Measurements from ENCODE around the gene EVA1A.
A peak's percentile ranks its signal among the peaks of the same experiment; 100 is the strongest.
"Not testable (repeated sequence)": the region's sequence is repeated elsewhere in the genome, so short reads cannot be mapped to it uniquely, and the experiment has no call there.

Gene EVA1A

DNA sequence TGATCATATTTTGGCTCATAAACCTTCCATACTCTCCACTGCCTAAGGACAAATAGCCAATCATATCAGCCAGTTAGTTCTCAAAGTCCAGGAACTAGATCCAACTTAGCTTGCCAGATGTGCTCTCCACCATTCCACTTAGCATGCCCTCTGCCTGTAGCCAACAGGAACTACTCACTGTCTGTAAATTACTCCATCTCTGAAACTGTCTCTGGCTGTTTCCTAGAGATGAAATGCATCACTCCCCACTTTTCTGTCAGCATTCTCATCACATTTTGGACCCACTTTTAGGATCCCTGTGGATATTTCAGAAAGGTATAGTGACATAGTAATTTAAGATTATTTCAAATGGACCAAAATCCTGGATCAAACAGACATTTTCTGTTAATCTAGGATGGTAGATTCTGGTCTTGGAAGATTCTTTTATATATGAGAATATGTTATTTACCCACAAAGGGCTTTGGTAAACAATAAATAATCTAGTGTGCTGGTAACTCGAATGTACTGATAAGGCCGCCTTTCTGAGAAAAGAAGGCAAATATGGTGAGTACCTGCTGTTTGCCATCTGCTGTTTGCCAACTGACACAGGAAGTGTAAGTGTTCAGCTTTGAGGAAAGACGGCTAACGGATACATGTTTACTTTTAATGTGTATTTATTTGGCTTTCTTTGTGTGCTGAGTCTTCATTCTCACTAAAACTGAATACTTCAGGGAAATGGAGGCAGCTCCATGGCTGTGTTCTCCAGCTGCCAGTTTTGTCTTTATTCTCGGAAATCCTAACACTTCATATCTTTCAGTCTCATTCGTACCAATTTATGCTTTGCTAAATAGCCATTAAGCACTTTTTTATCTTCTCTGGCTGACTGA lies 79.5 kb downstream of the EVA1A start:
- FAIRE-seq, result no peak

DNA sequence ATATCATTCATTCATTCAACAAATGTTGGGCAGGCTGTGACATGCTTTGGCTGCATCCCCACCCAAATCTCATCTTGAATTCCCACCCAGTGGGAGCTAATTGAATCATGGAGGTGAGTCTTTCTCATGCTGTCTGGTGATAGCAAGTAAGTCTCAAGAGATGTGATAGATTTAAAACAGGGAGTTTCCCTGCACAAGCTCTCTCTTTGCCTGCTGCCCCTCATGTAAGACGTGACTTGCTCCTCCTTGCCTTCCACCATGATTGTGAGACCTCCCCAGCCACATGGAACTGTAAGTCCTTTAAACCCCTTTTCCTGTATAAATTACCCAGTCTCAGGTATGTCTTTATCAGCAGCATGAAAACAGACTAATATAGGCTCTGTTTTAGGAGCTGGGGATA lies 83.0 kb downstream of the EVA1A start:
- FAIRE-seq, result not testable (repeated sequence)

DNA sequence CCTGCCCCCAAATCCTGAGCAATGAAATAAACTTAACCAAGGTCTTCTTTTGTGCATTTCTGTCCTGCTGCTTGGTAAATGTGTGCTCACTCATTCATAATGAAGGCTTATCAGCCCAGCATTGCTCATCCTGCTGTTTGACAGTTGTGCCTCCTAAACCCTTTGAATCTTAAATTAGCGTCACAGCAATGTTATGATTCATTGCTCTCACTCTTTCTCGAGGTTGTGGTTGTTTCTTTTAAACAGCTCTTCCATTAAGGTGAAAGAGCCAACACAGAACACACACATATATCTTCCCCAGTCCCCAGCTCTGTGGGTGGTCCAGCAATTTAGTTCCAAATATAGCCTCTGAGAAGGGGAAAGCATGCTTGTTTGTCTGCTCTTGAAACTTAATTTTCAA lies 84.0 kb downstream of the EVA1A start:
- no peak for FAIRE-seq

DNA sequence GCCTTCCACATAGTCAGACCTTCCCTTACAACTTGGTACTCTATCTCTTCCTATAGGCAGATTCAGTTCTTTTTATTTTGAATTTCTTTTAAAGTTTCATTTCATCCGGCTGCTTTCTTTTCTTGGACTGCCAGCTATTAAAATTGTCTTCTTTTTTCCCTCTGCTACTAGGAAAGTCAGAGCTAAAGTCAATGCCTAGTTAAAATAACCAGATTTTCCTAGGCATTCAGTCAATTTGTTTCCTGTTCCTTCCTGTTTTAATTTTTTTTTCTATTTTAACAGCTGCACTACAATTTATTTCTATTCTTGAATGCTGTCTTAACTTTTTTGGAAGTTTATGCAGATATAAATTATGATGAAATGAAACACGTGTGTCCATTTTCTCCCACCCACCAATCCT lies 84.8 kb downstream of the EVA1A start:
- FAIRE-seq, result no peak

DNA sequence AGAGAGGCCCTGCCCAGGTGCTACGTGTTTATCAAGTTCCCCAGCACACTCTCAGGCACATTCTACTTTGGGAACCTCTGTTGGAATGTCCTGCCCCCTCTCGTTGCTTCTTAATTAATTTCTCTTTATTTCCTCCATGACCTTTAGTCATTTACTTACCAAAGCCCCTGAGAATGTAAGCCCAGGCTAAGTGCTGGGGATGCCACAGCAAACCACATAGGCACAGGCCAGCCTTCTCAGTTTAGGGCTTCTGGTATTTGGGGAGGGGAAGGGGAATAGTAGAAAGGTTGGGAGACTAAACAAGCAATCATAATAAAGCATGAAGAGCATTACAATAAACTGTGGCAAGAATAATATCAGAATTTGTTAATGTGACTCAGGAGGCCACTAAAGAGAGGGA lies 85.7 kb downstream of the EVA1A start:
- FAIRE-seq, result no peak

DNA sequence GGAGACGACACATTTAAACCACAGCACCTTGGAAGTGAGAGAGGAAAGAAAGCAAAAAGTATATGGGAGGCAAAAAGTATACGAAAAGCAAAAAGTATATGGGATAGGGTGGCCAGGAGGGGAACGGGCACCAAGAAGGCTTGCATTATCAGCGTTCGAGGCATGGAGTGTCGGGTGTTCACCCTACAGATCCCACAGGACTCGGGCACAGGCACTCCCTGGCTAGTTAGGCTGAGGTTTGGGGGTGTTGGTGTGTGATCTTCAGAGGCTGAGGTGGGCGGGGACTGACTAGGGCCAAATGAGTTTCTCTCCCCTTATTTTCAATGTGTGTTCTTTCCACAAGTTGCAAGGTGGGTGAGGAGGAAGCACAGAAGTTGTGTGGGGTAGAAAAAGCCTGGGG lies 86.6 kb downstream of the EVA1A start:
- no peak for FAIRE-seq

DNA sequence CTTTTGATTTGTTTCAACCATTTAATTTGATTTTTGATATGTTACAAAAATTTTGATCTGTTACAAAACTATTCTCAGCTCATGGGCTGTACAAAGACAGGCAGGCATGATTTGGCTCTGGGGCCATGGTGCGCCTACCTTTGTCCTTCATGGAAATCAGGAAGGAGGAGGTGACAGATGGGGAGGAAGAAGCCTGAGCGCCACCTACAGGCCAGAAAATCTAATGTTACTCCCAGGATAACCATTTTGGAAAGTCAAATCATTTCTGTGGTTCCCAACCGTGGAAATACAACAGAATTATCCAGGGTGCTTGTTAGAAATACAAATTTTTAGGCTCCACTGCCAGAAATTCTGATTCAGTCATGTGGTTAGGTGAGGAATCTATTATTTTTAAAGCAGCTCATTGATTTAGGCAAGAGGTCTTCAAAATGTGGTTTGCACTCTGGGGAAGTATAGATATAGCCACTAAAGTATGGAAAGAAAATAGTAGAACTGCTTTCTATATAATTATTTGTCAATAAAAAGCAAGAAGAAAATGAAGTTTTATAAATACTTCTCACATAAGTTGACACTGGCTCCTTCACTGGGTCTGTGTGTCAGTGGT lies 93.9 kb downstream of the EVA1A start:
- peak; percentile 66 for FAIRE-seq

DNA sequence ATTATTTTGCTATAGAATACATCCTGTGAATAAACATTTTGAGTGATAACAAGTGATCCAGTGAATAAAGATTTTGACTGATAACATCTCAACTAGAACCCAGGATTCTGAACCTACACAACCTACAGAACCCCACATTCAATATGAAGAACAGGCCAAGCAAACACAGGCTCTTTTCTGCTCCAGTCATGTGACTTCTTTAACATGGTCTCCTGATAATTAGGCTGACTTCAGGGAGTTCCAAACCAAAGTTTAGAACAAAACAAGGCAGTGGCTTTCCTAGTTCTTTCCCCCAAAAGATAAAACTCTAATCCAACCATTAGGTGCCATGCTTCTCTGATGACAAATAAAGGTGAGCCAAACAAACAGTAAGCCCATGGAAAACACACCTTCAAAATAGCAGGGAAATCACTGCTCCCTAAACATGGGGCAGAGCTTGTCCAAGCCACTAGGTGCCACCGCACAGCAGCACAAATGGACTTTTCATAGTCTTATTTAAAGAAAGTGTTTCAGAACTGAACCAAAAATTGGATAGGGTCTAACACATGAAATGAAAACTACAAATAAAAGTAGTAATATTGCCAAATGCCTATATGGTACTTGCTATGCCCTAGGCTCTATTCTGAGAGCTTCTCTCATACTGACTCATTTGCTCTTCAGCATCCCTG lies 95.3 kb downstream of the EVA1A start:
- peak; percentile 91 for FAIRE-seq

DNA sequence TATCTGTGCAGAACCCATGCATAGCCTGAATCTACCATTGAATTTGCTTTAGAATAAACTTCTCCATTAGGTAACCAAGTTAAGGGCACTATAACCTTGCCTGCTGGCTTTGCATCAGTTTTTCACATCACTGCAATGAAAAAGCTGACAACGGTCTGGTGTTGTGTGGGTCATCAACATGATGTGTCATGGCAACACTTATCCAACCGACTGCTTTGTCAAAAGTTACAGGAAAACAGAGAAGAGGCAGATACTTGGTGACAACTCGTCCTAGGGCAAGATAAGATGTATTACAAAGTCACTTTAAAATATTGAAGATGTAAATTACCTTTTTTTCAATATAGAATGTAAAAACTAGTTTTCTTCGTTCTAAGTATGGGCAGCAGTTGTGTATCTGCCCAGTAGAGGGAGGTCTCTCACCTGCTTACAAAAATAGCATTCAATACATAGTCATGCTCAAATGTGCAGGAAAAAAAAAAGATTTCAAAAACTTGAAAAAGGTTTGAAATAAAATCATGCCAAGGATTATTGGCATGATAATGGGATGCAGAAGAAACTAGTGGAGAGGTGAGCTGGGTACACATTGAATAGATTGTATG lies 96.3 kb downstream of the EVA1A start:
- FAIRE-seq, result peak; percentile 95

DNA sequence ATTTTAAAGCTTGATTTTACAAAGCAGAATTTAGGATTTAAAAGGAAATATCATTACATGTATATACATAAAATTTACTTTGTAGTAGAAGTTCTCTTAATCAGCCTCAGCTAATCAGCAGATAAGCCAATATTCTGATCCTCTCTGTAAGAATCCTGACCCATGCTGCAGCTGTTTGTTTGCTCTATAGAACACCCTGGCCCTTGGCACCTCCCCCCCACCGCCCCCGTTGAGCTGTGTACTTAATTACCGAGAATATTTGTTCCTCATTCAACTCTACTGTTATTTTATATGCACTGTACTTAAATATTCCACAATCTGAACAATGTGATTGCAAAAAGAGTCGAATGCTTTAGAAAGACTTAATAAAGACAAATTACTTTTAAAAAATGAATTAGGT lies 98.0 kb downstream of the EVA1A start:
- no peak for FAIRE-seq

DNA sequence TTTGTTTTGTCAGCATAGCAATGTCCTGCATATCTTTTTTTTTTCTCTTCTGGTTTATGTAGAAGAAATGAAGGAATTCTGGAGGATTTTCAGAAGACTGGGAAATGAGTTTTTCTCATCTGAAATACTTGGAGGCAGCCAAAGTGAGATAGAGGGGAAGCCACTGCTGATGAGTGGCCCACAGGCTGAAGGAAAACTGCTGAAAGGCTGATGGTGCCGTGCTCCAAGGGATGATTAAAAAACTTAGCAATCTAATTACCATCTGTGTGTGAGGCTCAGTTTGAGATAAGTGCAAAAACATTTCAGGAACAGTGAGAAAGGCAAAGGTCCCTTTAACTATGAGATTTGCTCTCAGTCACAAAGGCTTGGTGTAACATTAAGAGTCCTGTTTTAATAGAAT lies 98.5 kb downstream of the EVA1A start:
- FAIRE-seq, result no peak

DNA sequence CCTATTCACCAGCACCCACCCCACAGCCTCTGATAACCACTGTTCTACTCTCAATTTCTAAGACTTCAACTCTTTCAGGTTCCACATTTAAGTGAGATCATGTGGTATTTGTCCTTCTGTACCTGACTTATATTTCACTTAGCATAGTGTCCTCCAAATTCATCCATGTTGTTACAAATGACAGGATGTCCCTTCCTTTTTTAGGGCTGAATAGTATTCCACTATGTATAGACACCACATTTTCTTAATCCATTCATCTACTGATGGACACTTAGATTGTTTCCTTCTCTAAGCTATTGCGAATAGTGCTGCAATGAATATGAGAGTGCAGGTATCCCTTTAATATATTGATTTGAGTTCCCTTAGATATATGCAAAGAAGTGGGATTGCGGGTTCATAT lies 100.1 kb downstream of the EVA1A start:
- no peak for FAIRE-seq

DNA sequence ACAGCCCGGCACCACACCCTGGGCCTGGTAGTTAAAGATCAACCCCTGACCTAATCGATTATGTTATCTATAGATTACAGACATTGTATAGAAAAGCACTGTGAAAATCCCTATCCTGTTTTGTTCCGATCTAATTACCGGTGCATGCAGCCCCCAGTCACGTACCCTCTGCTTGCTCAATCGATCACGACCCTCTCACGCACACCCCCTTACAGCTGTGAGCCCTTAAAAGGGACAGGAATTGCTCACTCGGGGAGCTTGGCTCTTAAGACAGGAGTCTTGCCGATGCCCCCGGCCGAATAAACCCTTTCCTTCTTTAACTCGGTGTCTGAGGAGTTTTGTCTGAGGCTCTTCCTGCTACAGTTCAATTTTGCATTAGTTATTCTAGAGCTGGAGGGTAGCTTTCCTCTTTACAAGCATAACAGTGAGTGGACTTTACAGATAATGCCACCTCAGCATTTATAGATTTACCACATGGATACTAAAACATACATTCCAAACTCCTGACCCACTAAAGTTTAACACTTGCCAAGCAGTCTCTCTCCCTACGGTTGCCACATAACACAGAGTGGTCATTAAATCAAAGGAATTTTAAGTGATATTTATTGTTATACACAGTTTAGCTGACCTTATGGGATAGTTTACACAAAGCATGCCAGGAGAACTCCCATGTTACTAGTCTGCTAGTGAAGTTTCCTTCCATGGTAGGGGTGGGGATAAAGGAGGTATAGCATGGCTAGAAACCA lies 101.0 kb downstream of the EVA1A start:
- FAIRE-seq, result no peak

DNA sequence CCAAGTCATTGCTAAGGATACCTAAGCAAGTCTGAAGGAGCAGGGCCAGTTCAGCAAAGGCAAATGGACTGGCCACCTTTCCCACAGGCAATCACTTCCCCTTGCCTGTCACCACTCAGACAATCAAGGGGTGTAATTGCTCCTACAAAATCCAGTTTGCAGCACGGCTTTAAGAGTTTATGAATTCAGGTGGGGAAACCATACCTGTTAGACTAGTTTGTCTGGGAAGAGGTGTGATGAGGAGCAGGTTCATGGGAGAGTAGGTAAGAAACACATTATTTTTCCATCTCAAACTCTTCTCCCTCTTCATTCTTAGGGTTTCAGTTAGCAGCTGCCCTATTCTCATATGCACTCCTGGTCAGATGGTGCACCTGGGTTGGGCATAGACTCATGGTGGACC lies 102.5 kb downstream of the EVA1A start:
- no peak for FAIRE-seq

DNA sequence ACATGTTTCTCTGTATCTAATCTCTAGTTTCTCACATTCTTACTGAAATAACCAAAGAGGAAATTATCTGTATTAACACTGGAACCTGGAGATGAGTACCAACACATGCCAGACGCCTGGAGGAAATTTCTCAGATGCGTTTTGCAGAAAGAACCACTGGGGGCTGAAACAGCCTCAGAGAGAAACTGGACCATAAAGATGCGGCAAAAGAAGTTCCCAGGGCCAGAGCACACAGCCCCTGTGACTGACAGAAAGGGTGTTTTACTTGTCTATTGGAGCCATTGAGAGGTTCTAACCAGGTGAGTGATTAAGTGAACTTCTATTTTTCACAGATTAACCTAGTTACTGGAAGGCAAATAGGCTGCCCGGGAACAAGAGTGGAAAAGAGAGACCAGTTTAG lies 103.9 kb downstream of the EVA1A start:
- no peak for FAIRE-seq

DNA sequence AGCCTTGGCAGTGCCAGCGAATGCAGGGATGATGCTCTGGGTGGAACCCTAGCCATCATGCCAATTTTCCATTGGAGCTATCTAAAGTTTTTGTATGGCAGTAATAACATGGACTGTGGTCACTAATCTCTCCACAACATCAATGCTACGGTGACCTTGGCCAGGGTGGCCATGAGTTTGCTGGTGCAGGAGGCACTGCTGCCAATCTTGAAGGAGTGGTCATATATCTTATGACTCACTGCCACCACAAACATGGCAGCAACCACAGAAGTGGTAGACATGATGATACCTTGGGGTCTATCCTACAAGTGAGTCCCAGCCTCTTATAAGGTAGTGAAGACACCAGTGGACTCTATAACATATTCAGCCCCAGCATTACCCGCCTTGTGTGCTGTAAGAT lies 104.6 kb downstream of the EVA1A start:
- FAIRE-seq, result no peak

DNA sequence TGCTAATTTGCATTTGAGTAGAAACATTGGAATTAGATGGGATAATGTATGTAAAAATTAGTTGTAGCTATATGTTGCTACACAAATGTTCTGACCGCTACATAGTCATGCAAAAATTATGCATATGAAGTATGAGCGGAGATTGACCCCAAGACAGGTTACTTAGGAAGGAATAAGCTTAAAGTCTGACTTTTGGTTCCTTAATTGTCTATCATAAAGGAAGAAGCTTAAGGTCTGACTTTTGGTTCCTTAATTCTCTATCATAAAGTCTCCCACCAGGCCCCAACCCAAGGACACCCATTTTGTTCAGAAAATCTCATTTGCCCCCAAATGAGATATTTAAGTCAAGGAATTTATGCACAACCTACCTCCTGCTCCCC lies 106.5 kb downstream of the EVA1A start:
- no peak for FAIRE-seq

DNA sequence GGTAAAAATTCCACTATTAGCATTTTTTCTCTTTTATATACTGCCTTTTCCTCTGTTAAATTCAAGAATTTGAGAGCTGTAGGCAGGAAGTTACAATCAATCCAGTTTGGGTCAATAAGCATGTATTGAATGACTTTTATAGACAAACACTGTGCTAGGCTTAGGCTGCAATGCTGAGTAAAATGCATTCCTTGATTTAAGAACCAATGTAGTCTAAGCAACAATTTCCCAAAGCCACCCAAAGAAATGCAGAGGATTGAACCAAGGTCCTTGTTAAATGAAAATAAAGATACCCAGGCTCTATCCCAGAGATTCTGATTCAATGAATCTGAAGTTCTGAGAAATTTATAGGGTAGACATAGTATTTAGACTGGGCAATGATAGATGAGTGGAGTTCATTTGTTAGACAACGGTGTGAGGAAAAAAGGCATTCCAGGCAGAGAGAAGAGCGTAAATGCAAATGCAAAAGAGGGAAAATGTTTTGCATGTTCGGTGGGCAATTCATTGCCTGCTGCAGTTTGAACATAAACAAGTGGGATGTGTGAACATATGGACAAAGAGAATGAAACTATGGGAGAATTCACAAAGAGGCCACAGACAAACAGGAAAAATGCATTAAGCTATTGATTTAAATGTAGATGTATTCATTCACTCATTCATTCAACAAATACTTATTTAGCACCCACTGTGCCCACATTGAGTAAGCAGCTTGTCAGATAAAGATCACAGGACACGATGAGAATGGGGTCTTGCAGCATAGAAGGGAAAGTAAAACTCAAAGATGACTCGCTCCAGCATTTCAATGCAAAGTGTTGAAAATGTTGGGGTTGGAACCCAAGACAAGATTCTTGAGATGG lies 107.1 kb downstream of the EVA1A start:
- no peak for FAIRE-seq

DNA sequence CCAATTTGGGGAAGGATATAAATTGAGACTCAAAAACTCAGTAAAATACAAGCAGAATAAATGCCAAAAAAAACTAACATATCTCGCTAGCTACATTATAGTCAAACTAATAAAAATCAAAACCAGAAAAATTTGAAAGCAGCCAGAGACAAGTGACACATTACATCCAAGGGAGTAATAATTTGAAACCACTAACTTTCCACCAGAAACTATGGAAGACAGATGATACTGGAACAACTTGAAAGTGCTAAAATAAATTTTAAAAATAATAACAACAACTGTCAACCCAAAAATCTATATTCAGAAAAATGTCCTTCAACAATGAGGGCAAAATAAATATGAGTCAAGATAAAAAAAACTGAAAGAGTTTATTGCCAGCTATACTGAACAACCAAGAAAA lies 110.7 kb downstream of the EVA1A start:
- FAIRE-seq, result peak; percentile 48

DNA sequence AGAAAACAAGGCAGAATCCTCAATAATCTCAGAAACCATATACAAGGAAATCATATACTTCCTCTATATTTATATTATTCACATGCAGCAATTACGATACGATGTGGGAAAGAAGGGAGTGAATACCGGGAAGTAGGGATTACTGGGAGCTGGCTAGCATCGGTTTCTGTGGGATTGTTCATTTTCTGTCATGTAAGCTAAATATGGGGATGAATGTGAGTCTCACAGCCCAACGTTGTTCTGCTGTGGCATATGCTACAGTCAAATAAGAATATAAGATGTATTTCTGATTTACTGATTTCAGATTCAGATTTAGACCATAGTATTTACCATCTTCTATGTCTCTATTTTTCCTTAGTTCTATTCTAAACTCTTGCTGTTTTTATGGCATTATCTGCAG lies 113.6 kb downstream of the EVA1A start:
- FAIRE-seq, result no peak

All from G401.6 (cell line).